DMS53 (cell line): Measurements from ENCODE around the gene CFDP1.

Experiments
- DNase-seq: peaks from one replicate; lab custom pipeline; 2025; lab: John Stamatoyannopoulos, UW

CFDP1 gene

GRCh38 chr16:75432828-75433731 lies at the start of gene CFDP1:
Gene CFDP1 (minus strand): TSS chr16:75433503. CDS start chr16:75433352, 151 bp downstream.
- peak; percentile 94 for DNase-seq

- no peak for DNase-seq
These were observed 49.3 kb upstream of the CFDP1 start for GRCh38 chr16:75482434-75483205.

GRCh38 chr16:75481475-75481874 lies 48.2 kb upstream of the CFDP1 start:
- DNase-seq, result no peak

GRCh38 chr16:75479421-75479990 lies 46.2 kb upstream of the CFDP1 start:
- DNase-seq, result no peak

GRCh38 chr16:75478480-75479345 lies 45.4 kb upstream of the CFDP1 start:
- no peak for DNase-seq

- peak; percentile 8 for DNase-seq
These were observed 44.6 kb upstream of the CFDP1 start for GRCh38 chr16:75477680-75478473.

GRCh38 chr16:75476817-75477216 lies 43.5 kb upstream of the CFDP1 start:
- DNase-seq, result no peak

- no peak for DNase-seq
These were observed 42.1 kb upstream of the CFDP1 start for GRCh38 chr16:75475420-75475847.

- no peak for DNase-seq
These were observed 39.9 kb upstream of the CFDP1 start for GRCh38 chr16:75472908-75473877.

GRCh38 chr16:75471723-75472633 lies 38.7 kb upstream of the CFDP1 start:
- peak; percentile 73 for DNase-seq

- DNase-seq, result no peak
These were observed 33.5 kb upstream of the CFDP1 start for GRCh38 chr16:75466760-75467159.

GRCh38 chr16:75464122-75464918 lies 31.0 kb upstream of the CFDP1 start, which contains the start of gene TMEM170A:
Gene TMEM170A (minus strand): TSS chr16:75464689. CDS start chr16:75464600, 89 bp downstream.
- peak; percentile 98 for DNase-seq

GRCh38 chr16:75463389-75464121 lies 30.3 kb upstream of the CFDP1 start:
- DNase-seq, result peak; percentile 57

- no peak for DNase-seq
These were observed 29.5 kb upstream of the CFDP1 start for GRCh38 chr16:75462806-75463205.

- DNase-seq, result no peak
These were observed 28.3 kb upstream of the CFDP1 start for GRCh38 chr16:75461575-75461974.

GRCh38 chr16:75460446-75460845 lies 27.1 kb upstream of the CFDP1 start:
- DNase-seq, result no peak

- DNase-seq, result no peak
These were observed 26.4 kb upstream of the CFDP1 start for GRCh38 chr16:75459691-75460090.
